Peyer's patch (tissue), 4 donors: Measurements from ENCODE around the gene BCKDK.

Source experiments
- CTCF ChIP-seq, 6 experiments: fragments of 450-650 bp in 4 of 6; fragments of 200-600 bp in 2 of 6; sonication (generic) in 1 of 6; IDR thresholded peaks; one replicate each; pipeline ENCODE4 v1.5.1; 2017 to 2019; ENCODE audit warnings: antibody characterized with exemption in 6 of 6, mild to moderate bottlenecking in 3 of 6, moderate library complexity in 1 of 6
- POLR2A ChIP-seq, 2 donors: fragments of 450-650 bp; IDR thresholded peaks; one replicate each; pipeline ENCODE4 v1.5.1; 2017; ENCODE audit warnings: antibody characterized with exemption in 2 of 2, mild to moderate bottlenecking in 2 of 2, moderate library complexity in 2 of 2

GRCh38 chr16:31093132-31093703 lies 15.0 kb upstream of the BCKDK start:
- TF ChIP-seq CTCF (IDR thresholded peaks at IDR 0.05): no peak
- peak in 1 of 2 donors; percentile 52 for TF ChIP-seq POLR2A (IDR thresholded peaks at IDR 0.05)
